ENCODE data around the gene TMEM190.

- TF ChIP-seq SIN3A (IDR thresholded peaks at IDR 0.05; ENCODE audit: borderline replicate concordance, insufficient read depth, low read depth, low read length) (no peak), CTCF (IDR thresholded peaks at IDR 0.05) (no peak), TCF7L2 (IDR thresholded peaks at IDR 0.05; ENCODE audit: low read depth, low read length) (no peak)
Measured at GRCh38 chr19:55358493-55358892, 18.1 kb upstream of the TMEM190 start.
